Measurements from ENCODE around the gene PTPRK.

The PTPRK gene

GRCh38 chr6:128266946-128267345 is 253.5 kb downstream of the PTPRK start:
- no peak overlapping the region for H3K9ac ChIP-seq (ENCODE audit: low read length)
- no peak overlapping the region for H3K4me2 ChIP-seq (ENCODE audit: low read length)
- no peaks in the 10 kb centered on the region for H3K9me2 ChIP-seq (ENCODE audit: low read depth, low read length)
- H3K4me1 ChIP-seq (ENCODE audit: insufficient read depth, low read length, severe bottlenecking), result no peaks in the 10 kb centered on the region
- H3K79me2 ChIP-seq (ENCODE audit: insufficient read depth, low read length), result no peaks in the 10 kb centered on the region
- H3K9me3 ChIP-seq (ENCODE audit: low read length), result no peaks in the 10 kb centered on the region
- no peak overlapping the region for H3K4me3 ChIP-seq (ENCODE audit: low read depth, low read length, poor library complexity, severe bottlenecking)
- H2AFZ ChIP-seq (ENCODE audit: low read length), result no peak overlapping the region
- TF ChIP-seq EZH2 (IDR thresholded peaks at IDR 0.05; ENCODE audit: borderline replicate concordance, low read length), result no peak
- TF ChIP-seq, protein P1, sequence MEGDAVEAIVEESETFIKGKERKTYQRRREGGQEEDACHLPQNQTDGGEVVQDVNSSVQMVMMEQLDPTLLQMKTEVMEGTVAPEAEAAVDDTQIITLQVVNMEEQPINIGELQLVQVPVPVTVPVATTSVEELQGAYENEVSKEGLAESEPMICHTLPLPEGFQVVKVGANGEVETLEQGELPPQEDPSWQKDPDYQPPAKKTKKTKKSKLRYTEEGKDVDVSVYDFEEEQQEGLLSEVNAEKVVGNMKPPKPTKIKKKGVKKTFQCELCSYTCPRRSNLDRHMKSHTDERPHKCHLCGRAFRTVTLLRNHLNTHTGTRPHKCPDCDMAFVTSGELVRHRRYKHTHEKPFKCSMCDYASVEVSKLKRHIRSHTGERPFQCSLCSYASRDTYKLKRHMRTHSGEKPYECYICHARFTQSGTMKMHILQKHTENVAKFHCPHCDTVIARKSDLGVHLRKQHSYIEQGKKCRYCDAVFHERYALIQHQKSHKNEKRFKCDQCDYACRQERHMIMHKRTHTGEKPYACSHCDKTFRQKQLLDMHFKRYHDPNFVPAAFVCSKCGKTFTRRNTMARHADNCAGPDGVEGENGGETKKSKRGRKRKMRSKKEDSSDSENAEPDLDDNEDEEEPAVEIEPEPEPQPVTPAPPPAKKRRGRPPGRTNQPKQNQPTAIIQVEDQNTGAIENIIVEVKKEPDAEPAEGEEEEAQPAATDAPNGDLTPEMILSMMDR (IDR thresholded peaks at IDR 0.05; ENCODE audit: low read length), result no peak
- H4K20me1 ChIP-seq (ENCODE audit: insufficient read depth, low read length), result no peaks in the 10 kb centered on the region
- no peaks in the 10 kb centered on the region for H3K27me3 ChIP-seq (ENCODE audit: insufficient read depth, low read length)
- no peaks in the 10 kb centered on the region for H3F3A ChIP-seq (ENCODE audit: insufficient read depth, low read length)
- no peaks in the 10 kb centered on the region for H3K36me3 ChIP-seq (ENCODE audit: insufficient read depth, low read length)
- no peak overlapping the region for H3K27ac ChIP-seq (ENCODE audit: low read depth, low read length, poor library complexity, severe bottlenecking)

DNA sequence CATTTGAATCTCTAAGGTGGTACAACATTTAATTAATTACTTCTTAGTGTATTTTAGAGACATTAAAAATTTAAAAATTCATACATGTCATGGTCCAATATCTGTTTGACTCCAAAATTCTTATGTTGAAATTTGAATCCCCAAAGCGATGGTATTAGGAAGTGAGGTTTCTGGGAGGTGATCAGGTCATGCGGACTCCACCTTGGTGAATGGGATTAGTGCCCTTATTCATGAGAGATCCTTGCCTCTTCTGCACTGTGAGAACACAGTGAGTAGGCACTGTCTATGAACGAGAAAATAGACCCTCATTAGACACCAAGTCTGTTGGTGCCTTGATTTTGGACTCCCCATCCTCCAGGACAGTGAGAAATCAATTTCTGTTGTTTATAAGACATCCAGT is 254.7 kb downstream of the PTPRK start:
- Histone ChIP-seq H3K4me2 (ENCODE audit: low read length) (no peak overlapping the region), H3K9me2 (ENCODE audit: low read depth, low read length) (no peaks in the 10 kb centered on the region), H3K79me2 (ENCODE audit: insufficient read depth, low read length) (no peaks in the 10 kb centered on the region), H3K9ac (ENCODE audit: low read length) (no peak overlapping the region), H4K20me1 (ENCODE audit: insufficient read depth, low read length) (no peaks in the 10 kb centered on the region), H3K27me3 (ENCODE audit: insufficient read depth, low read length) (no peaks in the 10 kb centered on the region), H3F3A (ENCODE audit: insufficient read depth, low read length) (no peaks in the 10 kb centered on the region), H3K4me1 (ENCODE audit: insufficient read depth, low read length, severe bottlenecking) (no peaks in the 10 kb centered on the region), H3K36me3 (ENCODE audit: insufficient read depth, low read length) (no peaks in the 10 kb centered on the region), H3K4me3 (ENCODE audit: low read depth, low read length, poor library complexity, severe bottlenecking) (no peak overlapping the region), H2AFZ (ENCODE audit: low read length) (no peak overlapping the region), H3K9me3 (ENCODE audit: low read length) (no peaks in the 10 kb centered on the region), H3K27ac (ENCODE audit: low read depth, low read length, poor library complexity, severe bottlenecking) (no peak overlapping the region)
- TF ChIP-seq EZH2 (IDR thresholded peaks at IDR 0.05; ENCODE audit: borderline replicate concordance, low read length), result no peak
- TF ChIP-seq, protein P1 (IDR thresholded peaks at IDR 0.05; ENCODE audit: low read length), result no peak

DNA sequence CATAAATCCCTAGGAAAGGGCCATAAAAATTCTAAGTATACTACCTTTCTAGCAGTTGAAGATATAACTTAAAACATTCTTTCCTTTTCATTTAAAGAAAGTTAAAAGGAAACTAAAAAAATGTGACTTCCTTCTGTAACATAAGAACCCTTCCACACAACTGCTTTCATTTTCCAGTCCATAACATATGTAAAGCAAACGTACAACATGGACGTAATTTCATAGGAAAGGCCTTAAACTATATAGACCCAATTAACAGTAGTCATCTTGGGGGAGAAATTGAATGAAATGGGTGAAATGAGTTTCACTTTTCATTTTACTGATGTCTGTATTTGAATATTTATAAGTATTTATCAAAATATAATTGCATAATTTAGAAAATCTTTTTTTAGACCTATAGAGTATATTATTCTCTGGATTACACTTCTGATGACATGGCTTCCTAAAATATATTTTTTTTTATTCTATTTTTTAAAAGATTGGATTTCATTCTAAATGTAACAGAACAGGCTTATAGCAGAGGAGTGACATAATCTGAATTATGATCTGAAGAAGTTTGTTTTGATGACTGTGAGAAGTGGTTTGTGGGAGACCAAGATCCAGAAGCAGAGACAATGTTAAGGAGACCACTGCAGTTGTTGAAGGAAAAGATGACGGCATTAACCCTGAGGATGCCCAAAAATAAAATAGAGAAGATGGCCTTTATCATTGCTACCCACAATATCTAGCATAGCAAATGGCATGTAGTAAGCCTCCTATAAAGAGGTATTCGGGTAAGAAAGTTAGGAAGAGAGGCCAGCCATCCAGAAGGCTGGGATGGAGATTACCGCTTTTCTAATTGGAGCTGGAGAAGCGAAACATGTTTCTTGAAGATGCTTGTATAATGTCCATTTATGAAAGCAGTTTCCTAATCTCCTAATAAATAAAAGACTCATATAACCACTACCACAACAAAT is 260.4 kb downstream of the PTPRK start:
- Histone ChIP-seq H3K4me1 (ENCODE audit: insufficient read depth, low read length, severe bottlenecking) (no peaks in the 10 kb centered on the region), H3K4me2 (ENCODE audit: low read length) (no peak overlapping the region), H3K9me2 (ENCODE audit: low read depth, low read length) (no peaks in the 10 kb centered on the region), H3K27me3 (ENCODE audit: insufficient read depth, low read length) (no peaks in the 10 kb centered on the region), H3K79me2 (ENCODE audit: insufficient read depth, low read length) (no peaks in the 10 kb centered on the region), H3K36me3 (ENCODE audit: insufficient read depth, low read length) (no peaks in the 10 kb centered on the region), H4K20me1 (ENCODE audit: insufficient read depth, low read length) (no peaks in the 10 kb centered on the region), H3K9me3 (ENCODE audit: low read length) (no peaks in the 10 kb centered on the region), H2AFZ (ENCODE audit: low read length) (no peak overlapping the region), H3K9ac (ENCODE audit: low read length) (no peak overlapping the region), H3K4me3 (ENCODE audit: low read depth, low read length, poor library complexity, severe bottlenecking) (no peak overlapping the region), H3F3A (ENCODE audit: insufficient read depth, low read length) (no peaks in the 10 kb centered on the region), H3K27ac (ENCODE audit: low read depth, low read length, poor library complexity, severe bottlenecking) (no peak overlapping the region)
- TF ChIP-seq, protein P1 (IDR thresholded peaks at IDR 0.05; ENCODE audit: low read length), result no peak
- no peak for TF ChIP-seq EZH2 (IDR thresholded peaks at IDR 0.05; ENCODE audit: borderline replicate concordance, low read length)
